Measurements from ENCODE around the gene SIK3.

DNA sequence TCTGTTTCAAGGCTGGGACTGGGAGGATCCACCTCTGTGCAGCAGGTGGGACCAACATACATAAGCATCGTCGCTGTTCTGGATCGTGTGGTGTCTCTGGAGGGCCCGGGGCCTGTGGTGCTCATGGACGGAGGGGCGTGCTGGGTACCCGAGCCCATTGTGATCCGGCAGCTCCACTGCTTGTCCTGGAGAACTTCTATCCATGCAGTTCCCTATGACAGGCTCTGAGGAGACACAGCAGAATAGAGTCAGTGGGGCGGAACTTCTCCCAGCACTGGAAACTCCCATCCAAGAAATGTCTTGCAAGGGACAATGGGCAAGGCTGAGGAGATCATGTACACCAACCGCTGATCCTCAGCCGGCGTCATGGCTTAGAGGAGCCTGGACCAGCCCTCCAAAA lies 249.2 kb downstream of the SIK3 start:
- TF ChIP-seq EZH2phosphoT487 (IDR thresholded peaks at IDR 0.05; ENCODE audit: borderline replicate concordance, low read length): no peak
- TF ChIP-seq CTCF (conservative IDR thresholded peaks at IDR 0.05; ENCODE audit: low read depth, low read length): no peak
